ENCODE results near the gene TMC2.
"Not testable (repeated sequence)": the region's sequence is repeated elsewhere in the genome, so short reads cannot be mapped to it uniquely, and the experiment has no call there.

The TMC2 gene

DNA sequence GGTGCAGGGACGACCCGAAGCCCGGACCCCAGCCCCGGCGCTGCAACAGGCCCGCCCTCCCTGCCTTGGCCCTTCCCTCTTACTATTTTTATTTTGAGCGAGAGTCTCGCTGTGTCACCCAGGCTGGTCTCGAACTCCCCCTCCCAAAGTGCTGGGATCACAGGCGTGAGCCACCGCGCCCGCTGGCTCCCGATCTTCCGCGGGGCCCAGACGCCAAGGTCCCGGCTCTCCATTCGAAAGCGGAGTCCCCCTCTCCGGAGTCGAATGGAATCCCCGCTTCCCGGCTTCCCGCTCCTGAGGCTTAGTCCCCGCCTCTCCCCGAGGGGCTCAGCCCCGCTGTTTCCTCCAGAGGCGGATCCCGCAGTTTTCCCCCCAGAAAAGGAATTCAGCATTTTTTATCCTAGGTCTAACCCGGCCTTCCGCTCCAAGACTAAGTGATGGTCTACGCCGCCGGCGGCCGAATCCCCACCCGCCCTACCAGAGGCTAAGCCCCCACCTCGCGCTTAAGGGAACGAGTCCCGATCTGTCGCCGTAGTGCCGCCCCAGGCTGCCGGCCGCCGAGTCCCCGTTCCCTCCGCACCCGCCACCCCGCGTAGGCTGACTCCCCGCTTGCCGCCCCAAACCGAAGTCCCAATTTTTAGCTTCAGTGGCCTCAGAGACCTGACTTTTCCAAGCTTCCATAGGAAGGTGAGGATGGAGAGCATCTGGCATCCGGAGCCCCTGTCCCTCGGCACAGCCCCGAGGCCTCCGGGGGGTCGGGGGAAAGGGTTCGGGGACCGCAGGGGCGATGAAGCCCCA lies 11.5 kb upstream of the TMC2 start:
- DNase-seq (ENCODE audit: low read depth in 2 of 2), result no peak

DNA sequence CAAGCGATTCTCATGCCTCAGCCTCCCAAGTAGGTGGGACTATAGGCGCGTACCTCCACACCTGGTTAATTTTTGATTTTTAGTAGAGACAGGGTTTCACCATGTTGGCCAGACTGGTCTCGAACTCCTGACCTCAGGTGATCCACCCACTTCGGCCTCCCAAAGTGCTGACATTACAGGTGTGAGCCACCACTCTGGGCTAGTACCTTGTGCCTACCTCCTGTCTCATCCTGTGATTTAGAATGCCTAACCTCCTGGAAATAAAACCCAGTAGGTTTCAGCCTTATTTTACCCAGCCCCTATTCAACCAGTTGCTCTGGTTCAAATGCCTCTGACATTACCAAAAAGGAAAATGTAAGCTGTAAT lies 10.2 kb upstream of the TMC2 start:
- DNase-seq (ENCODE audit: low read depth in 2 of 2), result not testable (repeated sequence)

DNA sequence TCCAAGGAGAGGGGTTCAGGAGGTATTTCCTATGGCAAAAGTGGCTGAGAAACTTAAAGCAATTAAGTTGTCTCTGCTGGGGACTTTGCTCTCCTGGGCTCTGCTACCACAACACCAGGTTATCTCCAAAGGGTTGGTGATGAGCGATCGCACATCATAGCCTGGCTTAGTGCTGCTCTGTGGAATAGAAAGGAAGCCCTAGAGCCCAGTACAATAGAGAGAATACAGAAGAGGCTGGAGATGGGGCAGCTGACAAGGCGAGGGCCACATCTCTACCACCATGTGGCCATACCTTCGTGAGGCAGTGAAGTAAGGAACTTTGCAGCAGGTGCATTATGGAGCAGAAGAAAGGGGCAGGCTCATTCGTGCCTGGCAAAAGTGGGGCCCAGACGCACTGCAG lies 8.6 kb upstream of the TMC2 start:
- DNase-seq (ENCODE audit: low read depth in 2 of 2), result no peak

DNA sequence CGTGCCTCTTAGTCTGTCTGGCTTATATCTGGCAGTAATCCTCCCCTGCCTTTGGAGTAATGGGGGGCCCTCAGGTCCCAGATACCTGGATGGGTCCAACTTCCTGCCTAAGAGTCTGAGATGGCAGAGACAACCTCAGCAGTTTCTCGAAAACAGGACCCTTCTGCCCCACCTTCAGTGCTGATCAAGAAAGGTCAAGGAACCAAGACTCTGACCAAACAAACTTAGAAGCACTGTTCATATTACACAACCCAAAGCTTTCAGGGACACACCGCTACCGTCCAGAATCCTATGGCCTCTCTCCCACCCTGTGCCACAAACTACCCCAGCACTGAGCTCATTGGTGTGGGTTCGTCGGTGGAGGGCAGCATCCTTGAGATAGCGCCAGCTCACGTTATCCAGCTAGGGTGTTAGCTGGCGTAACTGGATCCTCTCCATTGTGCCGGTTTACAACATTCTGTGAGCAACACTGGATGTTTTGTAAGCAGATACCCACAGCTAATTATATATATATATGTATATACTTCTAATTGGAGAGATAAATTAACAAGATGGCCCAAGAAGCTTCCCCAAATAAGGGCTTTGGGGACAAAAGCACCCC lies 7.6 kb upstream of the TMC2 start:
- DNase-seq (ENCODE audit: low read depth in 2 of 2), result no peak

DNA sequence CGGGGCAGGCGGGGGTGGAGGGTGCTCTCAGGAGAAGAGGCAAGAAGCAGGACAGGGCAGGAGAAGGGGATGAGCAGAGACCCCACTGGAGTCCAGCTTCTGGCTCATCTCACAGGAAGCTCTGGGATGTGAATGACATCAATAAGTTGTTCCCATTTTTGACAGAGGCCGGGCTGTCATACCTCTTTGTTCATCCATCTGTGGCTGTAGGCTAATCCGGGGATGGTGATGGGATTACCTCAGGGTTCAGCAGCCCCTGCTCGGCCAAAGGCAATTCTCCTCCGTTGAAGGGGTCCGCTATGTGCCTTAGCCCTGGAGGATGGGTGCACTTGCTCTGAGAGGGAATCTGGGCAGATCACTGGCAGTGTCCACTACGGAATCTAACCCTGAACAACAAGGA lies 3.3 kb upstream of the TMC2 start:
- no peak for DNase-seq (ENCODE audit: low read depth in 2 of 2)

DNA sequence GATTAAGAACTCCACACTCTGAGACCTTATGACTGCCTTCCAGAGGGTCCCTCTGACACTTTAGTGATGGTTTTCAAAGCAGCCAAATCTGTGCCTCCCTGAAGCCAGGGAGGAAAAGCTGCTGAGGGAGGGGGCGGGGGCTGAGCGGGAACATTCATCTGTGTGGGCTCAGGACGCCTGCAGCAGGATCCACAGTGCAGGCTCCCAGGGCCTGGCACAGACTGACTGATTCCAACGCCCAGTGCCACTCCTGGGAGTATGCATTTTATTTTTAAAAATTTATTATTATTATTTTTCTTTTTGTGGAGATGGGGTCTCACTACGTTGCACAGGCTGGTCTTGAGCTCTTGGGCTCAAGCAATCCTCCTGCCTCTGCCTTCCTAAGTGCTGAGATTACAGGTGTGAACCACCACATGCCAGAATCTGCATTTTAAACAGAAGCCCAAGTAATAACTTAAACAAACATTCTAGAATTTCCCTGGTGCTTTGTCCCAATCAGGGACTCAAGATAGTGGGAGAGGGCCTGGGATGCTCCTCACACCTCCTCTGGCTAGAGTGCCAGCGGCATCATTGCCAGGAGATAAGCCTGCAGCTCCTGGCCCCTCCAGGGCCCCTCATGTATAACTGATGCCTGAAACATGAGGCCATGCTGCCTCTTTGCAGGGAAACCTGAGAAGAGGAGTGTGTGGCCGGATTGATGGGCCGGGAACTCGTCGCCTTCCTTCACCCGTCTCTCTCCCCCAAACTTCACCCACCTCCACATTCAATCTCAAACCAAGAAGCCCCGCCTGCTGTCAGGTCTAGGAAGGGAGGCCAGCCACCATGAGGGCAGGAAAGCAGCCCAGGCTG lies 438 bp upstream of the TMC2 start:
- DNase-seq (ENCODE audit: low read depth in 2 of 2), result no peak

DNA sequence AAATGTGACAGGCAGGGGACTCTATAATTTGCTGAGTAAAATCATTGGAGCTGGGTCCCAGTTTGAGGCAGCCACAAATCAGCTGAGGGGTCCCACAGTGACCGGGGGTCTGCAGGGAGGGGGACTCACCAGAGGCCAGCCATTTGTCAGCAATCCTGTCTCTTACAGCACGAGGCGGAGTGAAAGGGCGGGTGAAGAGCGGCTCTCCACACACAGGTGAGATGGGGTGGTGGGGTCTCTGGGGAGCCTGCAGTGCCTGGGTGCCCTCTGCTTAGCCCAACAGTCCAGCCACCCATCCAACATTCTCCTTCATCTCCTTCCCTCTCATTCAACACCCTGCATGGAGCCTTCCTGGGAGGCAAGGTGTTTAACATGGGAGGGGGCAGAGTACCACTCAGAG lies 728 bp downstream of the TMC2 start:
- DNase-seq (ENCODE audit: low read depth in 2 of 2), result no peak

DNA sequence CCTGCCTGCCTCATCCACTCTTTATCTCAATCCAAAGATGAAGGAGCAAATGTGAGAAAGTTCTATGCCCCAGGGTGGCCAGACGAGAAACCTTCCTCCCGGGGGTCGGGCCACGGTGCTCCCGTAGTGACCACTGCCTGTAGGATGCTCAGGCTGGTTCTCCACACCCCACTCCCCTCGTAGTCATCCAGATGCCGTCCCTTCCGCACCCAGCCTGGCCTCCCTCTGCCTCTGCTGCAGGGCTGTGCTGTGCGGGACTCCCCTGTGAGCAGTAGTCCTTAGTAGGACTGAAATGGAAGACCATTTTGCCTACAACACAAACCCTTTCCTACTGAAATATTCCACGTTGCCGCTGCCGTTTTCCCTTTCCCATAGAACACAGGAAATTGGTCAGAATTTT lies 2.0 kb downstream of the TMC2 start:
- no peak for DNase-seq (ENCODE audit: low read depth in 2 of 2)

DNA sequence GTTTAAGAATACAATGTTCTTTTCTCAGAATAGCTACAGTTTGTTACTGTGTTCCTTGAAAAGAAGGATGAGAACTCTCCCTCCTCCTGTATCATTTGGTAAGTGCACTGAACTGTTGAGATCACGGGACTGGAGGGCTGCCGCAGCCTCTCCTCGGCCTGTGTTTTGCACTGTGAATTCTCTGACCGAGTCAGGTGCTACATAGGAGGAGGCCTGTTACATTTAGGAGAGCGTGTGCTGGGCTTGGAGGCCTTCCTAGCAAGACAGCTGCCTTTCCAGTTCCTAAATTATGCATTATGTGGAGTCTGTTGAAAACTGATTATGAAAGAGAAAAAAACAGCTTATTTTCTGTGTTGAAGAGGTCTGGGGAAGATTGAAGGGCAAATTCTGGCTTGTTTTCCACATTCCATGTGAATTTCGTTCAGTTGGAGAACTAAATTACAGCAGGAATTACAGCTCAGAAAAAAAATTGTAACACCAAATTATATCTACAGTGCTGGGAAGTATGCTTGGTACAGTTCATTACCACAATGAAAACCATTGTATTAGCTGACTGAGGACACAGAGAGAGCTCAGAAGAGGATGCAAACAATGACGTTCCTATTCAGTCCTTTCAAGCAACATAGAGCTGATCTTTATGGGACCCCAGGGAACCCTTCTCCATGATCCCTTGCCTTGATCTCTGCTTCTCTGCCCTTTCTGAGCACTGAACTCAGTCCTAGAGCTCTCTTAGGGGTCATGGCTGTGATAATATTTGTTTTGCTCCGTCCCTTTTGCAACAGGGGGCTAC lies 2.8 kb downstream of the TMC2 start:
- DNase-seq (ENCODE audit: low read depth in 2 of 2), result no peak

DNA sequence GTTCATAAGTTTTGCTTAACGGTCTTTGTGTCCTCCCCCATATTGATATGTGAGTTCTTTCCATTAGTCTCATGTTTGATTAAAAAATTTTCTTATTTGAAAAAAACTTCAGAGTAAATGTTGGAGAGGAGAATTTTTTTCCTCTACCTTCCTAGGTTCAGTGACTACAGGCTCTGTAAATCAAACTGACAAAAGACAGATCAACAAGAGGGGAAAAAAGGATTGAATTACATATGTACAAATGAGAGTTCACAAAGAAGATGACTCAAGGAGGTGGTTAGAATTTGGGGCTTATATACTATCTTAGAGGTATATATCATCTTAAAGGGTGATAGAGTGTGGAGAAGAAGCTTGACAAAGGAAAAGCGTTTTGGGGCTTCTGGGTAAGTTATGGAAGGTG lies 5.6 kb downstream of the TMC2 start:
- no peak for DNase-seq (ENCODE audit: low read depth in 2 of 2)

DNA sequence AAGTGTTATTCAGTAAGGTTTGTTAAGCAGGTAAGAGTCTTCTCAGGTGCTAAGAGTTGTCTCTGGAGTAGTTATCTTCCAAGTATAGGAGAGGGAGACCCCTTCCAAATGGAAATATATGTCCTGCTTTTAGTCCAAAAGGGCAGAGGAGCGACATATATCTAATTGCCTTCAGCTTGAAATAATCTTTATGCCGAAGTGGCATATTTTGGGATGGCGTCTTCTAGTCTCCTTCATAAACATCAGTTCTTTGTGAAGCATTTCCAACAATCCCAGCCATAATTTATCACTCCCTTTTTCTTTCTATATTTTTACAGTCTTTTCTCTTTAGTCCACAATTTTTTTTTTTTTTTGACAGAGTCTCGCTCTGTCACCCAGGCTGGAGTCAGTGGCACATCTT lies 6.0 kb downstream of the TMC2 start:
- no peak for DNase-seq (ENCODE audit: low read depth in 2 of 2)

DNA sequence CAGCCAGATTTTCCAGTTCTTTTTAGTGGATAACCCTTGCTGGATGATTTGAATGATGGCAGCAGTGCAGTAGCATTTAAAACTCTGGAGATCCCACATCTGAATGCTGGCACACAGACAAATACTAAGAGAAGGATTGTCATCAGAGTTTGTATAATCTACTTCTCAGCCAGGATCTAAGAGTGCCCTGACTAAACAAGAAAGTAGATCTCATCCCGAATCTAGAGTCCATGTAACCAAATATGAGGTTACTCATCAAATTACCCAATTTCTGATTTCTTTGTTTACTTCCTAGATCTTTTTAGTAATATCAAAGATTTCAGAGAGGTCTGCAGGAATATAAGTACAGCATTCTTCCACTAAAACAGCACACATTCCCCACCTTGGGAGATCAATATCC lies 7.8 kb downstream of the TMC2 start:
- DNase-seq (ENCODE audit: low read depth in 2 of 2), result no peak

DNA sequence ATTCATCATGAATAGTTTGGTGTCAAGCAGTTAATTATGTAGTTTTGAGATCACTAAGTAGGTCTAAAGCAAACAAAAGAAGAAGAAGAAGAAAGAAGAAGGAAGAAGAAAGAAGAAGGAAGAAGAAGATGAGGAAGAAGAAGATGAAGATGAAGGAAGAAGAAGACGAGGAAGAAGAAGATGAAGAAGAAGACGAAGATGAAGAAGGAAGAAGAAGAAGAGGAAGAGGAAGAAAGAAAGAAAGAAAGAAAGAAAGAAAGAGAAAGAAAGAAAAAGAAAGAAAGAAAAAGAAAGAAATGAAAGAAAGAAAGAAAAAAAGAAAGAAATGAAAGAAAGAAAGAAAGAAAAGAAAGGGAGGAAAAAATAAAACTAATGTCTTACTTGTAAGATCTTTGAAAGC lies 9.2 kb downstream of the TMC2 start:
- no peak for DNase-seq (ENCODE audit: low read depth in 2 of 2)

DNA sequence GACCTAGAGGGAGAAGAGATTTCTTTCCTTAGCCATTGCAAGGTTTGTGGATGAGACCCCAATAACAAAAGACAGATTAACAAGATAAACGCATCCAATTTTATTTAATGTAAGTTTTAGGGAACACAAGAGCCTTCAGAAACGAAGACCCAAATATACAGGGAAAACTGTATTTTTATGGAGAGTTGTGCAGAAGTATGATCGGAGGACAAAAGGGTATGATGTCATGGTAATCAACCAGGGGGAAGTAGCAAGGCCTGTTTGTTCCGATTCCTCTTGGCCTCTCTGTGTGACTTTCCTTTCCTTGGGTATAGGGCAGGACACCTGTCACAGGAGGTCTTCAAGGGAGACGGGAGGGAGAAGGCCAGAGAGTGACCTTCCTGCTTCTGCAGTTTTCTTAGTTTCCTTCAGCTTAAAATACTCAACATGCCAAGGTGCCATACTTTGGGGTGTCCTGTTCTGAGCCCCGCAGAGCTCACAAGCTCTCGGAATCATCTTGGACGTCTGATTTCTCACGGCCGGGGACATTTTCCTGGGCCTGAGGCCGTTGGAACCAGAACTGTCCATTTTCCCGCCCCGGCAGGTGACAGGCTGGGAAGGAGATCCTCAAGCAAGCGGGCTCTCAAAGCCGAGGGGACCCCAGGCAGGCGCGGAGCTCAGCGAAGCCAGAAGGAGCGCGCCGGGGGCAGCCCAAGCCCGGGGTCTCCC lies 21.7 kb downstream of the TMC2 start:
- DNase-seq (ENCODE audit: low read depth in 2 of 2), result no peak

DNA sequence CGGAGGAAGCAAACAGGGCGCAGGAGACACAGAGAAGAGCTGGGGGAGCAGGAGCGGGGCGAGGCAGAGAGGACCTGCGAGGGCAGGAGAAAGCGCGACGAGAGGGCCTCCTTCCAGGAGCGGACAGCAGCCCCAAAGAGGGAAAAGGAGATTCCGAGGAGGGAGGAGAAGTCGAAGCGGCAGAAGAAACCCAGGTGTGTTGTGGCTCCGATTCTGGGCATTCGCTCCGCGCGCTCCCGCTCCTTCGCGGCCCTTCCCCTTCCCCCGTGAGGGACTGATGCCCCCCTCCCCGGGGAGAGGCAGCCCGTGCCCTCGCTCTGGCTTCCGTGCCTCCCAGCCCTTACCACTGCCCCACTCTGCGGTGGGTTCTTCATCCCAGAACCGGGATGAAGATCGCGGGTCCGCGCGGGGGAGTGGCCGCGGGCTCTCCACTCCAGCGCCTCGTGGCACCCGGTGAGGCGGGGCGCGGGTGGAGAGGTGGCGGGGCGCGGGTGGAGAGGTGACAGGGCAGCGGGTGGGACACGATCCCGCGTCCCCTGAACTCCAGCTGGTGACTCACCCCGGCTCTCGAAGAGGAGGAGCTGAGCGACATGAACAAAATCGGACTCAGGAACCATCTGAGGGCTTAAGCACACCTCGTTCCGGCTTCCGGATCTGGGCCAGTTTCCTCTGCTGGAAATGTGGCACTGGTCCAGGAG lies 22.4 kb downstream of the TMC2 start:
- DNase-seq (ENCODE audit: low read depth in 2 of 2), result no peak

DNA sequence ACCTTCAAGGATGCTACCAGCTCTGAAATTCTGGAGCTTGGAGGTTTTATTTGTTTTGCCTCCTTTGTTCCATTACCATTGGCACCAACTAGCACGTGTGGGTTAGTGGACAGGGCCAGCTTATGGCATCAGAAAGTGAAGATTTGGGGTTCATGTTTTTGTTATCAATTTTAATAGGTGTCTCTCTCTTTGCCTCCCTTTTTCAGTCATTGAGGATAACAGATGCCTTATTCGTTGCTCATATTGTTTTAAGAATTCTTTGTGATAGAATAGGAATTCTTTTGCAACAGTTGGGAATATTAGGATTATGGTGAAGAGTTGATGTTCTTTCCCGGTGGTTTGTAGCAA lies 22.9 kb downstream of the TMC2 start:
- DNase-seq (ENCODE audit: low read depth in 2 of 2), result no peak

DNA sequence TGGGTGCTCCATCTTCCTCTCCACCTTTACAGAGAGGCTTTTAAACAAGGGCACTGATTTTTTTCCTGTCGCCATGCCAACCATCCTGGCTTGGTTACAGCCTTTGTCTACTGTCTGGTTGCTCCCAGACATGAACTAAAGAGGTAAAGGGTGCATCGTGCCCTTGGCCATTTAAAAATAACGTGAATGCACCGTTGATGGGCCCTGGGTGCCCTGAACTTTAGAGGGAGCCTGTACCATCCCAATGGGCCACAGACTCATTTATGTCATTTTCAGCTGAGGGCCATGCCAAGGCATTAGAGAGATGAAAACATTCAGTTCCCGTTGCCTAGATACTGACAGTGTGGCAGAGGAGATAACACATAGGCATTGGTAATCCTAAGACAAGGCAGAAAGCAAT lies 23.3 kb downstream of the TMC2 start:
- DNase-seq (ENCODE audit: low read depth in 2 of 2), result no peak

DNA sequence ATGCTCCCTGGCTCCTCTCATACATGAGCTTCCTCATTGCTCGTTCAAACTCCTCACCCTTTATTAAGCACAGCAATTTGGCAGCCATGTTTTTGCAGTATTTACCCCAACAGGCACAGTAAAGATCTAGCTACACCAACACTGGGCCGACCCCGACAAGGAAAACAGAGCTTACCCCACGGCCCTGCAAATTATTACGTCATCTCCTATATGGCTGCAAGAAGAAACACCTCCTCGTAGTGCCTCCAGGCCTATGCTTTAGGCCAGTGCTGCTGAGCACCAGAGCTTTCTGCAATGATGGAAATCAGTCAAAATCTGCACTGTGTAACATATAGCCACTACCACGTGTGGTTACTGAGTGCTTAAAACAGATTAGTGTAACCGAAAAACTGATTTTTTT lies 26.7 kb downstream of the TMC2 start:
- no peak for DNase-seq (ENCODE audit: low read depth in 2 of 2)

DNA sequence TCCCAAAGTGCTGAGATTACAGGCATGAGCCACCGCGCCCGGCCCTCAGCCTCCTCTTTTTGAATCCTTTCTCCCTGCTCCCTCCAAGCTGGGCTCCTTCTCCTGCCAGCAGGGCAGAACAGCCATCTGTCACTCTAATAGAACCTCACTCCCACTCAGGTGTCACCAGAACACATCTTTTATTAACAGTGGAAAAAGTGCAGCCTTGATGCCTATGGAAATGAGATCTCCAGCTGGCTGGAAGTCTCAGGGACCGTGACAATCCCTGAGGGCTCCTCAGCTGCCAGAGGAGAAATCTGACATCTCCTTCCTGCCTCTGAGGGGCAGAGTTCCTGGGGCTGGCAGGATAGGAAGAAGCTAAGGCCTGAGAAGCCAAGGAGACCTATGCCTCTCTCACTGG lies 28.0 kb downstream of the TMC2 start:
- DNase-seq (ENCODE audit: low read depth in 2 of 2), result no peak

DNA sequence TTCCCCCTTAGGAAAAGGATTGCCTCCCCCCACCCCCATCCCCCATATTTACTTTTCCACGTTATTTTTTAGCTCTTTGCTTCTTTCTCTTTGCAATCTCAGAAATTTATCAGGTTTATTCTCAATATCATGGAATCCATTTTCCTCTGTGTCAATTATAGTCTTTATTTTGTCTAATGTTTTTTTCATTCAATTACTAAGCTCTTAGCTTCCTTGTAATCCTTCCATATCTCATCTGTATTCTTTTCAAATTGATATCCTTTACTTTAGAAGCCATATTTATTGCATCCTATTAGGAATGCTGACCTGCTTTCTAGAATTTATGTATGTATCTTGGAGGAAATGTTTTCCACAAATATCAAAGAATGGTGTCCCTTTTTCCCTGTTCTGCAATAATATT lies 39.3 kb downstream of the TMC2 start:
- no peak for DNase-seq (ENCODE audit: low read depth in 2 of 2)

DNA sequence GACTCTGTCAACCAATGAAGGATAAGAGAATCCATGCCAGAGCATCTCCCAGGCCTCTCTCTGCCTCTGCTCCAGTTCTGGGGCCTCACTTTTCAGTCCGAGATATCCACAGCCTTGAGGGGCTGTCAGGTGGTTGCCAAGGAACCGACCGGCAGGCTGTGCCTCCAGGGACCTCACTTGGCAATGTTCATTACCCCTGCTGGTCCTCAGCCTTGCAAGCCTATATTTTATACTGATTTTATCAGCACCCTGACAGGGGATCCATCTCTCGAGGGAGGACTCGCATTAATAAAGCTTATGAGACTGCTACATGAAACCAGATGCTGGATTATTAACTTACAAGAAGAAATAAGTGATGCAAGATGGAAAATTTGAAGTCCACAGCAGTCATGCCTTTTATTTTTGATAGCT lies 39.9 kb downstream of the TMC2 start:
- no peak for DNase-seq (ENCODE audit: low read depth in 2 of 2)

All from activated CD8-positive, alpha-beta memory T cell treated with anti-CD3 and anti-CD28 coated beads for 4 hours (primary cell).